ENCODE results near the gene SYNDIG1.
"Not testable (repeated sequence)": the region's sequence is repeated elsewhere in the genome, so short reads cannot be mapped to it uniquely, and the experiment has no call there.

Gene SYNDIG1

GRCh38 chr20:24616258-24617079, 147.0 kb downstream of the SYNDIG1 start:
- no peak for DNase-seq

GRCh38 chr20:24617080-24617432, 147.6 kb downstream of the SYNDIG1 start:
- DNase-seq: no peak

- no peak for DNase-seq
Measured at GRCh38 chr20:24617757-24618450, 148.5 kb downstream of the SYNDIG1 start.

GRCh38 chr20:24618739-24619138, 149.3 kb downstream of the SYNDIG1 start:
- no peak for DNase-seq

GRCh38 chr20:24619212-24619611, 149.8 kb downstream of the SYNDIG1 start:
- DNase-seq: no peak

- no peak for DNase-seq
Measured at GRCh38 chr20:24620937-24621519, 151.6 kb downstream of the SYNDIG1 start.

- no peak for DNase-seq
Measured at GRCh38 chr20:24622856-24623255, 153.4 kb downstream of the SYNDIG1 start.

- not testable (repeated sequence) for DNase-seq
Measured at GRCh38 chr20:24626141-24626540, 156.7 kb downstream of the SYNDIG1 start.

- no peak for DNase-seq
Measured at GRCh38 chr20:24627291-24627690, 157.9 kb downstream of the SYNDIG1 start.

GRCh38 chr20:24627926-24628325, 158.5 kb downstream of the SYNDIG1 start:
- DNase-seq: no peak

- no peak for DNase-seq
Measured at GRCh38 chr20:24628985-24629384, 159.6 kb downstream of the SYNDIG1 start.

GRCh38 chr20:24629668-24630067, 160.2 kb downstream of the SYNDIG1 start:
- DNase-seq: no peak

- no peak for DNase-seq
Measured at GRCh38 chr20:24630486-24631172, 161.2 kb downstream of the SYNDIG1 start.

GRCh38 chr20:24631173-24631505, 161.7 kb downstream of the SYNDIG1 start:
- DNase-seq: no peak

- DNase-seq: no peak
Measured at GRCh38 chr20:24632581-24632980, 163.2 kb downstream of the SYNDIG1 start.

- no peak for DNase-seq
Measured at GRCh38 chr20:24633026-24633425, 163.6 kb downstream of the SYNDIG1 start.

- no peak for DNase-seq
Measured at GRCh38 chr20:24633521-24633920, 164.1 kb downstream of the SYNDIG1 start.

- DNase-seq: no peak
Measured at GRCh38 chr20:24634855-24635254, 165.4 kb downstream of the SYNDIG1 start.

- DNase-seq: no peak
Measured at GRCh38 chr20:24636626-24637025, 167.2 kb downstream of the SYNDIG1 start.

GRCh38 chr20:24637087-24637486, 167.7 kb downstream of the SYNDIG1 start:
- no peak for DNase-seq

GRCh38 chr20:24637941-24638340, 168.5 kb downstream of the SYNDIG1 start:
- no peak for DNase-seq

GRCh38 chr20:24638591-24639548, 169.4 kb downstream of the SYNDIG1 start:
- DNase-seq: no peak

Data from CD4-positive, alpha-beta T cell treated with Interferon alpha-2 for 1 hour (primary cell).